ENCODE results near the gene DISP1.
A peak's percentile ranks its signal among the peaks of the same experiment; 100 is the strongest.
"Not testable (repeated sequence)": the region's sequence is repeated elsewhere in the genome, so short reads cannot be mapped to it uniquely, and the experiment has no call there.

The DISP1 gene

GRCh38 chr1:222843469-222844410 lies 28.9 kb downstream of the DISP1 start:
- no peak for TF ChIP-seq FOXA1 (IDR thresholded peaks at IDR 0.05)
- no peak for TF ChIP-seq BHLHE40 (IDR thresholded peaks at IDR 0.05; ENCODE audit: borderline replicate concordance)
- TF ChIP-seq, protein P1, sequence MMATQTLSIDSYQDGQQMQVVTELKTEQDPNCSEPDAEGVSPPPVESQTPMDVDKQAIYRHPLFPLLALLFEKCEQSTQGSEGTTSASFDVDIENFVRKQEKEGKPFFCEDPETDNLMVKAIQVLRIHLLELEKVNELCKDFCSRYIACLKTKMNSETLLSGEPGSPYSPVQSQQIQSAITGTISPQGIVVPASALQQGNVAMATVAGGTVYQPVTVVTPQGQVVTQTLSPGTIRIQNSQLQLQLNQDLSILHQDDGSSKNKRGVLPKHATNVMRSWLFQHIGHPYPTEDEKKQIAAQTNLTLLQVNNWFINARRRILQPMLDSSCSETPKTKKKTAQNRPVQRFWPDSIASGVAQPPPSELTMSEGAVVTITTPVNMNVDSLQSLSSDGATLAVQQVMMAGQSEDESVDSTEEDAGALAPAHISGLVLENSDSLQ (IDR thresholded peaks at IDR 0.05), result peak; percentile 71
- POLR2A ChIA-PET, result no interaction called here
- CTCF ChIA-PET, result no interaction called here
- DNase-seq (ENCODE audit: extremely low spot score), result no peak

GRCh38 chr1:222844411-222844779 lies 29.6 kb downstream of the DISP1 start:
- TF ChIP-seq FOXM1 (IDR thresholded peaks at IDR 0.05; ENCODE audit: borderline replicate concordance) (no peak), ZNF384 (IDR thresholded peaks at IDR 0.05) (no peak), ELF4 (IDR thresholded peaks at IDR 0.05) (no peak), CTBP1 (IDR thresholded peaks at IDR 0.05; ENCODE audit: borderline replicate concordance) (no peak), BHLHE40 (IDR thresholded peaks at IDR 0.05; ENCODE audit: borderline replicate concordance) (no peak), ARNT (IDR thresholded peaks at IDR 0.05) (no peak), LEF1 (IDR thresholded peaks at IDR 0.05; ENCODE audit: borderline replicate concordance) (no peak), SUZ12 (IDR thresholded peaks at IDR 0.05) (no peak), HDGF (IDR thresholded peaks at IDR 0.05; ENCODE audit: borderline replicate concordance) (no peak)
- TF ChIP-seq, protein P1 (IDR thresholded peaks at IDR 0.05), result no peak
- ChIA-PET CTCF (no interaction called here), POLR2A (no interaction called here)
- no peak for DNase-seq (ENCODE audit: extremely low spot score)

DNA sequence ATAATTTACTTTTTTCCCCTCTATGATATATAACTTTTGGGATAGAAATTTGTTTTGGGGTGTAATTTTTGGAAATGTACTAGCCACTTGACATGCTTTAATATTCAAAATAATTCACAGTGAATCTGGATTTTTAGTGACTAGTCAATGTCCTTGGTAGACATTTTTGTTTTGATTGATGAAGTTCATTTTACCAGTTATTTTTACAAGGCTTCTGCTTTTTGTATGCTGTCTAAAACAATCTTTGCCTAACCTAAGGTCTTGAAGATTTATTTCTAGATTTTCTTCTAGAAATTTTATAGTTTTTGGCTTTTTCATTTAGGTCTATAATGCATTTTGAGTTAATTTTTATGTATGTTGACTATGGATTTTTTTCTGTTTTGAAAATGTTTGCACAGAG lies 30.9 kb downstream of the DISP1 start:
- CTCF ChIA-PET, result no interaction called here
- no peak for DNase-seq (ENCODE audit: extremely low spot score)
- no peak for TF ChIP-seq L3MBTL2 (conservative IDR thresholded peaks at IDR 0.05)
- TF ChIP-seq, protein P1 (IDR thresholded peaks at IDR 0.05), result no peak
- TF ChIP-seq SUZ12 (IDR thresholded peaks at IDR 0.05), result no peak
- TF ChIP-seq FOXK2 (IDR thresholded peaks at IDR 0.05), result no peak
- TF ChIP-seq SP1 (IDR thresholded peaks at IDR 0.05), result no peak
- no peak for TF ChIP-seq FOXA1 (IDR thresholded peaks at IDR 0.05)
- no peak for TF ChIP-seq ELF4 (IDR thresholded peaks at IDR 0.05)
- TF ChIP-seq CTBP1 (IDR thresholded peaks at IDR 0.05; ENCODE audit: borderline replicate concordance), result no peak
- TF ChIP-seq ZNF384 (IDR thresholded peaks at IDR 0.05), result no peak
- TF ChIP-seq BHLHE40 (IDR thresholded peaks at IDR 0.05; ENCODE audit: borderline replicate concordance), result no peak
- TF ChIP-seq FOXM1 (IDR thresholded peaks at IDR 0.05; ENCODE audit: borderline replicate concordance), result no peak
- TF ChIP-seq HDGF (IDR thresholded peaks at IDR 0.05; ENCODE audit: borderline replicate concordance), result no peak
- TF ChIP-seq NFRKB (IDR thresholded peaks at IDR 0.05), result no peak
- no peak for TF ChIP-seq TARDBP (IDR thresholded peaks at IDR 0.05)
- no peak for TF ChIP-seq LEF1 (IDR thresholded peaks at IDR 0.05; ENCODE audit: borderline replicate concordance)
- TF ChIP-seq ARNT (IDR thresholded peaks at IDR 0.05), result no peak
- POLR2A ChIA-PET, result no interaction called here

DNA sequence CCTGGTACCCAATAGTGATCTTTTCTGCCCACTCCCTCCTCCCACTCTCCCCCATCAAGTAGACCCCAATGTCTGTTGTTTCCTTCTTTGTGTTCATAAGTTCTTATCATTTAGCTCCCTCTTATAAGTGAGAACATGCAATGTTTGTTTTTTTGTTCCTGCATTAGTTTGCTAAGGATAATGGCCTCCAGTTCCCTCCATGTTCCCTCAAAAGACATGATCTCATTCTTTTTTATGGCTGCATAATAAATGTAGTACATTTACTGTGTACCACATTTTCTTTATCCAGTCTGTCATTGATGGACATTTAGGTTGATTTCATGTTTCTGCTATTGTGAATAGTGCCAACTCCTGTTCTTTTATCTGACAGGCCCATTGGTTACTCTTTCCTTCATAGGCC lies 35.7 kb downstream of the DISP1 start:
- POLR2A ChIA-PET; DNase-seq (ENCODE audit: extremely low spot score): not testable (repeated sequence)
- TF ChIP-seq, protein P1 (IDR thresholded peaks at IDR 0.05), result peak; percentile 41
- CTCF ChIA-PET, result interaction anchor here (1.0 kb wide), 1 partner anchor 273 kb away, joined by 3 read pairs; no protein-coding TSS in a partner anchor

DNA sequence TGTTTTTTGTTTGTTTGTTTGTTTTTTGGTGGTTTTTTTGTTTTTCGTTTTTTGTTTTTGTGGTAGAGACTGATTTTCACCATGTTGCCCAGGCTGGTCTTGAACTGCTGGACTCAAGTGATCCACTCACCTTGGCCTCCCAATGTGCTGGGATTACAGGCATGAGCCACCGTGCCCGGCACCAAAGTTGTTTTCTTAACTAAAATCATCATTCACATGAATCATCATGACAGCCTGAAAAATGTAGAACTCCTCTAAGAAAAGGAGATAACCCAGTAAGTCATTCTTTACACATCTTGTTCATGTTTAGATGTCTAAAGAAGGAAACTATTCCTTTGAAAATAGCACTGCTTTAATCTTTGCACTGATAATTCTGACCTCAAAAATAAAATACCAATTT lies 37.5 kb downstream of the DISP1 start:
- ChIA-PET CTCF (no interaction called here), POLR2A (no interaction called here)
- DNase-seq (ENCODE audit: extremely low spot score), result no peak
- TF ChIP-seq ZNF384 (IDR thresholded peaks at IDR 0.05) (no peak), ELF4 (IDR thresholded peaks at IDR 0.05) (no peak), FOXM1 (IDR thresholded peaks at IDR 0.05; ENCODE audit: borderline replicate concordance) (no peak), SP1 (IDR thresholded peaks at IDR 0.05) (no peak), FOXK2 (IDR thresholded peaks at IDR 0.05) (no peak), HDGF (IDR thresholded peaks at IDR 0.05; ENCODE audit: borderline replicate concordance) (no peak), FOXA1 (IDR thresholded peaks at IDR 0.05) (no peak), CTBP1 (IDR thresholded peaks at IDR 0.05; ENCODE audit: borderline replicate concordance) (no peak), LEF1 (IDR thresholded peaks at IDR 0.05; ENCODE audit: borderline replicate concordance) (no peak), SUZ12 (IDR thresholded peaks at IDR 0.05) (no peak), NFRKB (IDR thresholded peaks at IDR 0.05) (no peak), L3MBTL2 (conservative IDR thresholded peaks at IDR 0.05) (no peak), ARNT (IDR thresholded peaks at IDR 0.05) (no peak), TARDBP (IDR thresholded peaks at IDR 0.05) (no peak), BHLHE40 (IDR thresholded peaks at IDR 0.05; ENCODE audit: borderline replicate concordance) (no peak)
- TF ChIP-seq, protein P1 (IDR thresholded peaks at IDR 0.05), result no peak
